ENCODE results near the gene CLASRP.

The CLASRP gene

GRCh38 chr19:45063851-45064801 lies 25.3 kb downstream of the CLASRP start:
- DNase-seq = no peak

GRCh38 chr19:45066921-45067661 lies 28.2 kb downstream of the CLASRP start:
- DNase-seq = no peak

- DNase-seq = no peak
These were observed 29.2 kb downstream of the CLASRP start for GRCh38 chr19:45068041-45068440.

GRCh38 chr19:45069056-45069455 lies 30.2 kb downstream of the CLASRP start:
- DNase-seq = no peak

GRCh38 chr19:45070214-45070613 lies 31.4 kb downstream of the CLASRP start:
- no peak for DNase-seq

- DNase-seq = no peak
These were observed 32.2 kb downstream of the CLASRP start for GRCh38 chr19:45070861-45071544.

GRCh38 chr19:45071545-45071938 lies 32.7 kb downstream of the CLASRP start:
- DNase-seq = no peak

GRCh38 chr19:45071969-45072790 lies 33.3 kb downstream of the CLASRP start:
- DNase-seq = no peak

- DNase-seq = no peak
These were observed 36.0 kb downstream of the CLASRP start for GRCh38 chr19:45074744-45075300.

GRCh38 chr19:45075301-45076028 lies 36.6 kb downstream of the CLASRP start:
- DNase-seq = peak; percentile 49

GRCh38 chr19:45076029-45076850 lies 37.4 kb downstream of the CLASRP start, which contains the start of gene ZNF296:
TSS of gene ZNF296 (minus strand) at chr19:45076478. CDS start at chr19:45076373, 105 bp downstream.
- DNase-seq = peak; percentile 64

- DNase-seq = no peak
These were observed 38.2 kb downstream of the CLASRP start for GRCh38 chr19:45076851-45077730.

- no peak for DNase-seq
These were observed 39.7 kb downstream of the CLASRP start for GRCh38 chr19:45078390-45079062.

- peak; percentile 58 for DNase-seq
These were observed 40.4 kb downstream of the CLASRP start, which contains the start of gene GEMIN7 for GRCh38 chr19:45079063-45079910. TSS of gene GEMIN7 (plus strand) at chr19:45079260. CDS start at chr19:45090115, 10,855 bp downstream.

- no peak for DNase-seq
These were observed 41.1 kb downstream of the CLASRP start for GRCh38 chr19:45079911-45080370.

- DNase-seq = no peak
These were observed 43.3 kb downstream of the CLASRP start for GRCh38 chr19:45082170-45082569.

- DNase-seq = no peak
These were observed 47.6 kb downstream of the CLASRP start for GRCh38 chr19:45086480-45086879.
